ENCODE results near the gene CC2D1A. TPM values are rescaled to one million over a fixed set of nuclear protein-coding genes. Genes with fewer than 3 reads are reported as not detected.
A peak's percentile ranks its signal among the peaks of the same experiment; 100 is the strongest.

CC2D1A gene
- 20.0 TPM for total RNA-seq
- long read RNA-seq, transcript CC2D1A-201 (29 exons, 3,581 nt), result major isoform, 21 of 81 reads
- long read RNA-seq, partial matches to known transcripts, result 38 of 81 reads
- long read RNA-seq, other reads (novel, unspliced or antisense), result 18 of 81 reads

- DNase-seq (peak; percentile 97), ATAC-seq (ENCODE audit: poor library complexity) (peak; percentile 100)
- intact Hi-C loops (cut with DNase I), result no loop called here
Observed at GRCh38 chr19:13905634-13906520, at the start of gene CC2D1A, which contains the start of gene BRME1. Gene CC2D1A (plus strand): TSS chr19:13906201. CDS start chr19:13906442, 241 bp downstream. Gene BRME1 (minus strand): TSS chr19:13906117. CDS start chr19:13904892, 1,225 bp downstream.

GRCh38 chr19:13856497-13856896 lies 49.5 kb upstream of the CC2D1A start:
- DNase-seq (no peak), ATAC-seq (ENCODE audit: poor library complexity) (no peak)
- intact Hi-C loops (cut with DNase I), result no loop called here

GRCh38 chr19:13859361-13859880 lies 46.6 kb upstream of the CC2D1A start:
- intact Hi-C loops (cut with DNase I), result no loop called here
- DNase-seq (no peak), ATAC-seq (ENCODE audit: poor library complexity) (no peak)

GRCh38 chr19:13860679-13861391 lies 45.2 kb upstream of the CC2D1A start:
- no peak for ATAC-seq (ENCODE audit: poor library complexity)
- intact Hi-C loops (cut with DNase I), result loop anchor here (5.0 to 10.0 kb wide), 2 partner anchors 79 to 266 kb away; no protein-coding TSS in a partner anchor
- DNase-seq, result no peak

GRCh38 chr19:13861392-13861713 lies 44.6 kb upstream of the CC2D1A start:
- intact Hi-C loops (cut with DNase I), result loop anchor here (5.0 to 10.0 kb wide), 2 partner anchors 79 to 267 kb away; no protein-coding TSS in a partner anchor
- ATAC-seq (ENCODE audit: poor library complexity) (peak; percentile 3), DNase-seq (no peak)

- DNase-seq (peak; percentile 96), ATAC-seq (ENCODE audit: poor library complexity) (peak; percentile 93)
- intact Hi-C loops (cut with DNase I), result loop anchor here (5.0 to 10.0 kb wide), 2 partner anchors 80 to 267 kb away; no protein-coding TSS in a partner anchor
Observed at GRCh38 chr19:13861714-13862531, 44.1 kb upstream of the CC2D1A start.

- intact Hi-C loops (cut with DNase I), result loop anchor here (5.0 to 10.0 kb wide), 2 partner anchors 82 to 269 kb away; no protein-coding TSS in a partner anchor
- ATAC-seq (ENCODE audit: poor library complexity), result no peak
- DNase-seq, result no peak
Observed at GRCh38 chr19:13864046-13864666, 41.8 kb upstream of the CC2D1A start.

GRCh38 chr19:13864667-13865570 lies 41.1 kb upstream of the CC2D1A start:
- no peak for DNase-seq
- ATAC-seq (ENCODE audit: poor library complexity), result no peak

GRCh38 chr19:13865571-13866462 lies 40.2 kb upstream of the CC2D1A start:
- DNase-seq, result no peak
- intact Hi-C loops (cut with DNase I), result loop anchor here (10.0 kb wide), 1 partner anchor 271 kb away; no protein-coding TSS in a partner anchor

More at GRCh38 chr19:13864667-13865570, 41.1 kb upstream of the CC2D1A start:
- intact Hi-C loops (cut with DNase I), result loop anchor here (5.0 to 10.0 kb wide), 2 partner anchors 83 to 270 kb away; no protein-coding TSS in a partner anchor

GRCh38 chr19:13866463-13867046 lies 39.4 kb upstream of the CC2D1A start:
- intact Hi-C loops (cut with DNase I), result loop anchor here (10.0 kb wide), 1 partner anchor 272 kb away; no protein-coding TSS in a partner anchor
- ATAC-seq (ENCODE audit: poor library complexity), result no peak
- no peak for DNase-seq

More at GRCh38 chr19:13865571-13866462, 40.2 kb upstream of the CC2D1A start:
- ATAC-seq (ENCODE audit: poor library complexity), result no peak

GRCh38 chr19:13868663-13869062 lies 37.3 kb upstream of the CC2D1A start:
- DNase-seq, result no peak
- intact Hi-C loops (cut with DNase I), result loop anchor here (10.0 kb wide), 1 partner anchor 274 kb away; no protein-coding TSS in a partner anchor
- no peak for ATAC-seq (ENCODE audit: poor library complexity)

- no peak for ATAC-seq (ENCODE audit: poor library complexity)
- intact Hi-C loops (cut with DNase I), result loop anchor here (10.0 kb wide), 1 partner anchor 274 kb away; no protein-coding TSS in a partner anchor
- DNase-seq, result no peak
Observed at GRCh38 chr19:13869281-13869680, 36.7 kb upstream of the CC2D1A start.

GRCh38 chr19:13870873-13871272 lies 35.1 kb upstream of the CC2D1A start:
- DNase-seq, result no peak
- no peak for ATAC-seq (ENCODE audit: poor library complexity)
- intact Hi-C loops (cut with DNase I), result no loop called here

GRCh38 chr19:13872339-13872694 lies 33.7 kb upstream of the CC2D1A start:
- no peak for ATAC-seq (ENCODE audit: poor library complexity)
- intact Hi-C loops (cut with DNase I), result no loop called here
- no peak for DNase-seq

- ATAC-seq (ENCODE audit: poor library complexity) (peak; percentile 47), DNase-seq (no peak)
- intact Hi-C loops (cut with DNase I), result no loop called here
Observed at GRCh38 chr19:13872695-13873389, 33.2 kb upstream of the CC2D1A start.
